ENCODE data around the gene DHX16.
"Not testable (repeated sequence)": the region's sequence is repeated elsewhere in the genome, so short reads cannot be mapped to it uniquely, and the experiment has no call there.

The DHX16 gene

GRCh38 chr6:30678964-30679726 lies 6.3 kb upstream of the DHX16 start:
- peak; percentile 24 to 58 for DNase-seq

GRCh38 chr6:30676660-30677285 lies 4.0 kb upstream of the DHX16 start:
- DNase-seq: no peak

- DNase-seq: no peak
These were observed 1.9 kb downstream of the DHX16 start for GRCh38 chr6:30670760-30671527.

GRCh38 chr6:30666300-30666699 lies 6.5 kb downstream of the DHX16 start:
- DNase-seq: not testable (repeated sequence)

- no peak for DNase-seq
These were observed 7.6 kb downstream of the DHX16 start for GRCh38 chr6:30664994-30665767.

GRCh38 chr6:30657922-30658321 lies 14.9 kb downstream of the DHX16 start:
- not testable (repeated sequence) for DNase-seq

GRCh38 chr6:30657454-30657853 lies 15.4 kb downstream of the DHX16 start:
- no peak for DNase-seq

- no peak for DNase-seq
These were observed 16.3 kb downstream of the DHX16 start for GRCh38 chr6:30656513-30656912.

- no peak for DNase-seq
These were observed 17.1 kb downstream of the DHX16 start for GRCh38 chr6:30655743-30656094.

- no peak for DNase-seq
These were observed 17.7 kb downstream of the DHX16 start for GRCh38 chr6:30654798-30655742.

- no peak for DNase-seq
These were observed 21.7 kb downstream of the DHX16 start for GRCh38 chr6:30651143-30651542.

GRCh38 chr6:30647242-30648116 lies 25.3 kb downstream of the DHX16 start:
- peak; percentile 68 to 83 for DNase-seq

- peak; percentile 85 to 95 for DNase-seq
These were observed 26.2 kb downstream of the DHX16 start, which contains the start of gene C6orf136 for GRCh38 chr6:30646450-30647241. TSS of gene C6orf136 (plus strand) at chr6:30647133. CDS start at chr6:30647232, 99 bp downstream.

GRCh38 chr6:30645989-30646388 lies 26.8 kb downstream of the DHX16 start:
- DNase-seq: no peak

GRCh38 chr6:30644769-30645168 lies 28.0 kb downstream of the DHX16 start:
- DNase-seq: no peak

- no peak for DNase-seq
These were observed 29.1 kb downstream of the DHX16 start for GRCh38 chr6:30643656-30644055.

GRCh38 chr6:30641048-30641447 lies 31.8 kb downstream of the DHX16 start:
- no peak for DNase-seq

- no peak for DNase-seq
These were observed 32.3 kb downstream of the DHX16 start for GRCh38 chr6:30640481-30640880.

- no peak for DNase-seq
These were observed 37.0 kb downstream of the DHX16 start for GRCh38 chr6:30635834-30636233.

Measured in NCI-H446 (cell line).